K562 (cell line): ENCODE results near the gene KATNB1. TPM values are rescaled to one million over a fixed set of nuclear protein-coding genes. Genes with fewer than 3 reads are reported as not detected.

Source experiments
- CREB3 ChIP-seq: fragments of 450-650 bp; conservative IDR thresholded peaks from 2 replicates; pipeline ENCODE4 v1.6.1; 2016; ENCODE audit warnings: missing genetic modification characterization, low read depth, mild to moderate bottlenecking, missing compliant biosample characterization, moderate library complexity
- FOXK1 ChIP-seq: sonication (generic); formaldehyde crosslinking; IDR thresholded peaks from 2 replicates; pipeline ENCODE4 v1.8.0; 2022; ENCODE audit warnings: missing genetic modification reagents, mild to moderate bottlenecking, borderline replicate concordance
- JUN ChIP-seq, 2 experiments: sonication (generic) in 1 of 2; formaldehyde crosslinking in 1 of 2; IDR thresholded peaks; 2 replicates each; pipeline versions ENCODE4 v1.6.1 to v1.8.0; 2012 to 2022; ENCODE audit warnings: borderline replicate concordance in 2 of 2, mild to moderate bottlenecking in 2 of 2, improper control_type of control experiment in 1 of 2, low read depth in 1 of 2, low read length in 1 of 2, missing genetic modification reagents in 1 of 2
- MXI1 ChIP-seq: IDR thresholded peaks from 2 replicates; pipeline ENCODE4 v1.6.1; 2011; ENCODE audit warnings: low read depth, mild to moderate bottlenecking, improper control_type of control experiment, low read length
- OTX1 ChIP-seq: fragments of 450-650 bp; formaldehyde crosslinking; IDR thresholded peaks from 2 replicates; pipeline ENCODE4 v1.4.0; 2022; ENCODE audit warnings: mild to moderate bottlenecking
- PHF8 ChIP-seq: fragments of 200-600 bp; sonication (generic); IDR thresholded peaks from 2 replicates; pipeline ENCODE4 v1.6.1; 2012; ENCODE audit warnings: mixed run types, mild to moderate bottlenecking, inconsistent platforms, low read length, moderate library complexity, borderline replicate concordance
- SOX6 ChIP-seq: fragments of 450-650 bp; IDR thresholded peaks from 2 replicates; pipeline ENCODE4 v1.6.1; 2014; ENCODE audit warnings: mild to moderate bottlenecking
- ZBTB7A ChIP-seq: IDR thresholded peaks from 2 replicates; pipeline ENCODE4 v1.6.1; 2011; ENCODE audit warnings: low read depth, mild to moderate bottlenecking, low read length, moderate library complexity, borderline replicate concordance; ENCODE audit not compliant: control insufficient read depth
- ZNF124 ChIP-seq: sonication (generic); formaldehyde crosslinking; IDR thresholded peaks from 2 replicates; pipeline ENCODE4 v1.8.1; 2022; ENCODE audit warnings: missing genetic modification reagents
- ZNF311 ChIP-seq: fragments of 250-450 bp; sonication (Bioruptor Pico); IDR thresholded peaks from 2 replicates; pipeline ENCODE4 v1.4.0; 2020; ENCODE audit warnings: mild to moderate bottlenecking, moderate library complexity
- ZNF407 ChIP-seq: fragments of 450-650 bp; IDR thresholded peaks from 2 replicates; pipeline ENCODE4 v1.6.1; 2016; ENCODE audit warnings: low read depth
- ZNF444 ChIP-seq: fragments of 250-450 bp; sonication (Bioruptor Pico); IDR thresholded peaks from 2 replicates; pipeline ENCODE4 v1.4.0; 2020; ENCODE audit warnings: mild to moderate bottlenecking, moderate library complexity
- polyA plus RNA-seq, 8 experiments: library from polyadenylated mRNA; depleted of rRNA in 4 of 8; stranded (reverse) in 5 of 8; unstranded in 3 of 8; fragments of >200 nt; fragmentation: Nextera tagmentation in 2 of 8; fragmentation: Illumina TruSeq in 1 of 8; extraction: Ambion mirVana in 2 of 8; extraction: Trizol in 1 of 8; gene quantifications; 2 replicates each; pipeline versions ENCODE4 v1.2.1 to v1.2.3, GENCODE V29; 2011 to 2014; ENCODE audit warnings: inconsistent platforms in 1 of 8, missing spikeins in 1 of 8
- total RNA-seq, 7 experiments: library from RNA; depleted of rRNA in 6 of 7; stranded (reverse); fragments of >200 nt in 6 of 7; fragmentation: Illumina TruSeq in 2 of 7; extraction: Trizol in 2 of 7; gene quantifications; 2 replicates each; pipeline versions ENCODE4 v1.2.1 to v1.2.3, GENCODE V29; 2011 to 2021; ENCODE audit warnings: low replicate concordance in 1 of 7

KATNB1 gene
- total and polyA plus RNA-seq, 9 of the 15 experiments (the other 6 are each of a cell fraction or from before 2014, with no cell fraction given), result 1.2 to 52.6 (median 21.9) TPM

GRCh38 chr16:57688987-57689761, 46.4 kb upstream of the KATNB1 start (continued):
- TF ChIP-seq ZNF407, result no peak
- no peak for TF ChIP-seq MXI1
- 0 out of 2 replicates have a peak, but pooled peaks have one; percentile 45 for TF ChIP-seq CREB3
- no peak for TF ChIP-seq SOX6
- 0 out of 2 replicates have a peak, but pooled peaks have one; percentile 49 for TF ChIP-seq OTX1 (CRISPR knock-in tag)
- TF ChIP-seq ZNF124 (CRISPR knock-in tag), result no peak
- no peak for TF ChIP-seq ZNF444 (CRISPR knock-in tag)
- TF ChIP-seq FOXK1, result peak; percentile 55; the same call in 1 of the 2 replicates
- TF ChIP-seq ZBTB7A, result 0 out of 2 replicates have a peak, but pooled peaks have one; percentile 6
- TF ChIP-seq JUN (IDR thresholded peaks at IDR 0.05; ENCODE audit: borderline replicate concordance, low read depth, low read length), result no peak
- TF ChIP-seq JUN (CRISPR knock-in tag; IDR thresholded peaks at IDR 0.05; ENCODE audit: borderline replicate concordance), result peak; percentile 85; the same call in 1 of the 2 replicates
- TF ChIP-seq PHF8, result no peak
- TF ChIP-seq ZNF311, result 0 out of 2 replicates have a peak, but pooled peaks have one; percentile 64
